HG02571 (cell line): Measurements from ENCODE around the gene SP6.
A peak's percentile ranks its signal among the peaks of the same experiment; 100 is the strongest.

ENCODE experiments used
- ATAC-seq: cut with Tn5 transposase; IDR thresholded peaks from one replicate; pipeline ENCODE4 v1.9.1; 2021; ENCODE audit warnings: mild to moderate bottlenecking, moderate library complexity; ENCODE audit not compliant: unreplicated experiment

Gene SP6

GRCh38 chr17:47838636-47839035, 12.3 kb downstream of the SP6 start:
- no peak for ATAC-seq

DNA sequence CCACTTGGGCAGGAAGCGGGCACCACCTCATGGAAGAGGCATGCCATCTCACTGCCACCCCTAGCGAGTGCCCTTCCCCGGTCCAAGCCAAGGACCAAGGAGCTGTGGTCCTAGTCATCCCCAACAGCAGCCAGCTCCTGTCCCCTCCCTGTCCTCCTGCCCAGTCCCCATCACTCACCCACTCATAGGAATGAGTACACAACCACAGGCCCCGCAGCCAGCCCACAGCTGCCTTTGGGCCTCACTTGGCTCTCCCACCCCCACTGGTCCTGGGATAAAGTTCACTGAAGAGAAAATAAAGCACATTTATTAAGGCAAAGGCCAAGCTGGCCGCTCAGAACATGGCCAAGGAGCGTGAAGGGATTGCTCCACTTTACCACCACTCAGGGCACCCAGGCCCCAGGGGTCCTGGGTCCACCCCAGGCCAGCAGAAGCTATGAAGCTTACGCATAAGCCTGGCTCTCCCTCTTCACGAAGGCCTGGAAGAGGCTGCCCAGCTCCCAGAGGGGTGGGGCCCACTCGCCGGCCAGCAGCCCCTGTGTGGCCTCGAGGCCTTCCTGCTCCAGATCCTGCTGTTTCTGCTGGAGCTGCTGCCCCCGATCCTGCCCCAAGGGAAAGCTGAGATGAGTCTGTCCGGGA, 13.4 kb downstream of the SP6 start:
- ATAC-seq: no peak

GRCh38 chr17:47836601-47837000, 14.4 kb downstream of the SP6 start:
- no peak for ATAC-seq

DNA sequence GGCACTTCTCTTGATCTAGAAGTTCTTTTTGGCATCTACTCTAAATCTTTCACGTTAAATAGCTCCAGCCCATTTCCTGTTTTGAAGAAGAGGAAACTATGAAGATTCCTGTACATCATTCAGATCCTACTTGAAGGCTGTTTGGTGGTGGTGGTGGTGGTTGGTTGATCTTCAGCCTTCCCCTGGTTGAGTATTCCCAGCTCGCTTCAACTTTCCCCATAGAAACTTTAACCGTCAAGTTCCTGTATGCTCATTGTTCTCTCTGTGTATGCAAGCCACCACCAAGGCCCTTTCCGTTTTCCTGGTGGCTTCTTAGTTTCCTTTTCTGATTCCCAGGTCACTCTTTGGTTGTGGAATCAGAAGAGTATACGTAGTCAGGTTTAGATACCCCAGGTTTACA, 16.2 kb downstream of the SP6 start:
- no peak for ATAC-seq

DNA sequence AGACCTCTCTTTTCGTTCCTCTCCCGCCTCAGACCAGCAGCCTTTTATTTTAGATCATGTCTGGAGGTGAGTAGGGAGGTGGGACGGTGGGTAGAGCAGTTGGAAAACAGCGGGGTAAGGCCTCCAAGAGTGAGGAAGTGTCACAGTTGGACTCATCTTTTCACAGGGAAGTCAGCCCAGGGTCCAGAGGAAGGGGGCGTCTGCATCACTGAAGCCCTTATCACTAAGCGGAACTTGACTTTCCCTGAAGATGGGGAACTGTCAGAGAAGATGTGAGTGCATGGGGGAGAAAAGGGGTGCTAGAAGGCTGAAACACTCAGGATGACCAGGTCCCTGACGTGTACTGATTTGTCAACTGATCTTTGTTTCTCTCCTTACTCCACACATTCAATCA, 19.0 kb downstream of the SP6 start:
- no peak for ATAC-seq

GRCh38 chr17:47831003-47831933, 19.7 kb downstream of the SP6 start, which contains the start of the genes LRRC46 and MRPL10:
LRRC46 (plus strand) TSS chr17:47831670; CDS start chr17:47831990, 320 bp downstream.
MRPL10 (minus strand) TSS chr17:47831541; CDS start chr17:47831511, 30 bp downstream.
- ATAC-seq: peak; percentile 85

GRCh38 chr17:47830396-47831002, 20.5 kb downstream of the SP6 start:
- no peak for ATAC-seq

DNA sequence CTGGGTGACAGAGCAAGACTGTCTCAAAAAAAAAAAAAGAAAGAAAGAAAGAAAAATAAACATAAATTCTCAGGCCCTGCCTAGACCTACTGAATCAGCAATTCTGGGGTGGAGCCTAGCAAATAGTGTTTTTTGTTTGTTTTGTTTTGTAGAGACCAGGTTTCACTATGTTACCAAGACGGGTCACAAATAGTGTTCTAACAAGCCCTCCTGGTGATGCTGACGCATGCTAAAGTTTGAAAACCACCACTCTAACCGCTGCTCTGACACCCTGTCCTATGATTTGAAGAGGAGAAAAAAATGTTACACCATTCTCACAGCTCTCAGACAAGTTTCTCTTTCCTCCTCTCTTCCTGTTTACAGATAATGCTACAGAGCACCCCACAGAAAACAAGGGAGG, 21.1 kb downstream of the SP6 start:
- ATAC-seq: no peak

- no peak for ATAC-seq
These were observed 27.4 kb downstream of the SP6 start for GRCh38 chr17:47823519-47823918.

- no peak for ATAC-seq
These were observed 28.2 kb downstream of the SP6 start for GRCh38 chr17:47822785-47823184.

DNA sequence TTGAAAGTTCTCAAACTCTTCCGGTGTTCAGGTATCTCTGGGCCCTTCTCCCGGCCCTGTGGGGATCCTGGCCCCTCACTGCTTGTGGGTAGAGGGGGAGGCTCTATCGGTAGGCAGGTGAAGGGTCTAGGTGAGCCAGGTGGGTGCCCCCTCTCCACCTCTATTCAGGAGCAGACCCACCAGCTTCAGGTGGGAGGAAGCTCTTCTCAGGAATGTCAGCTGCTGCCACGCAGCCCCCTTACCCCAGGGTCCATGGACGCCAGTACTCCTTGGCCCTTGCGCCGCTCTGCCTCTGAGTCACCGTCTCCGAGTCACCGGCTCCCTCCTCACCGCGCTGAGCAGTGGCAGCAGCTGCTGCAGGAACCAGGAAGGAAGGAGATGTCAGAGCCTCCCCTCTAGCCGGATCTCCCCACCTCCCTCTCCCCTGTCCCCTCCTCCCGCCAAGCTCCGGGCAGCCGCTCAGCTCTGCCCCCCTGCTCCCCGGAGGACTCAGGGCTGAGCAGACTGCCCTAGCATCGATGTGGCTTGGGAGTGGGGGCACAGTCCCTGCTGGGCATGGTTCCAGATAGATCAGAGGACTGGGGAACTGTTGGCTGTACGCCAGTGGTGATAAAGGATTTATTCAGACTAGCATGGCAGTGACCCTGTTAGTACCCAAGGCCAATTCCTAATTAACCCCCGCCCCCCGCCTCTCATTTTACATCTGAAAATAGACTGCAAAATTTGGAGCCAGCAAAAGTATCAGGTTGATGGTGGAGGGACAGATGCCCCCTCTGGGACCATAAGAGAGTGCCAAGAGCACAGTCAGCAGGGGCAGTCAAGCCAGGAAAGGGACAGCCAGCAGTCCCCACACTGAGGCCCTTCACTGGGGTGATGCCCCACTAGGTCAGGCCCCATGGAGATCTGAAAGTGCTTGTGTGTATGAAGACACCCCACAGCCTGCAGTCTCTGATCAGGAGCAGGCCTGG, 29.3 kb downstream of the SP6 start, which contains the start of gene OSBPL7:
OSBPL7 (minus strand) TSS at position 371 of the 968 bp plus-strand sequence. CDS start 1,516 bp downstream, outside the sequence.
- ATAC-seq: peak; percentile 58

GRCh38 chr17:47821031-47821423, 29.9 kb downstream of the SP6 start:
- no peak for ATAC-seq

DNA sequence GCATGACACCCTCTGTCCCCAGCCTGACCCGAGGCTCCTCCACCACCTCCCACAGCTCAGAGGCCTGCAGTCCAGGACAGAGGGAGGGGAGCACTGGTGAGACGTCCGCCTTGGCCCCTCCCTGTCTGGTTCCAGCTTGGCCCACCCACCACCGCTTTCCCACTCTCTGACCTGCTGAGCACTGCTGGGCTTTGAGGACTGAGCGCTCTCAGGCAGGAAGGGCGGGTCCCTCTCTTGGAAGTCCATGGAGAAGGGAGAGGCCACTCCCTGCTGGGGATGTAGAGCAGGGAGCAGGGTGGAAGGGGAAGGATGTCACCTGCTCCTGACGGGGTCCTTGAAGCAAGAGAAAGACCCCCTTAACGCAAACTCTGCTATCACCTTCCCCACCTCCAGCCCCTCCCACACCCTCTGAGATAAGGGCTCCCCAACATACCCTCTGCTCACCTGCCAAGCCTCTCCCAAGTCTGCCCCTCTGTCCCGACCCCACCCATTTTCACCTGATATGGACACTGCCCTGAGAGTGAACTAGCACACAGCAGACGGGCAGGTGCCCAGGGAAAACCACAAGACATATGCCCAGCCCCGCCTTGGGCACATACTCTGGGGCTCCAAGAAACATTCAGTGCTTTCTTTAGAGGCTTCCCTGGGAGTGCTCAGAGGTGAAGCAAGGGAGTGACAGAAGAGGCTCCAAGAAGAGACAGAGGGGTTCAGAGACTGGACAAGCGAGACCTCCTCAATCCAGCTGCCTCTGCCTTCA, 30.8 kb downstream of the SP6 start:
- ATAC-seq: no peak

DNA sequence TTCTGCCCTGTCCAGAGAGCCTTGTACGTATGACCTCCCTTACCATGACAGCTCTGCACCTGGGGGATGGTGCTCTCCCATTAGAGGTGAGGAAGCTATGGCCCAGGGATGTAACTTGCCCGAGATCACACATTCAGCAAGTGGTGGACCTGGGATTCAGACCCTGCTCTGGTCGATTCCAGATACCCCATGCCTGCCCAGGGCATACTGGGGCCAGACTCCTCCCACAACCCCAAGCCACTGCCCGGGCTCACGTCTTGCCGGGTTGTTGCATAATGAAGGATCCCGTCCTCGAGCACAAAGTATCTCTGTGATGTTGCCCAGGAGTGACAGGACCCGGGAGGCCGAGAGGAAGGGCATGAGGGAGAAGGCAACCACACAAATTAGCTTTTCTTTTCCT, 31.5 kb downstream of the SP6 start:
- no peak for ATAC-seq

DNA sequence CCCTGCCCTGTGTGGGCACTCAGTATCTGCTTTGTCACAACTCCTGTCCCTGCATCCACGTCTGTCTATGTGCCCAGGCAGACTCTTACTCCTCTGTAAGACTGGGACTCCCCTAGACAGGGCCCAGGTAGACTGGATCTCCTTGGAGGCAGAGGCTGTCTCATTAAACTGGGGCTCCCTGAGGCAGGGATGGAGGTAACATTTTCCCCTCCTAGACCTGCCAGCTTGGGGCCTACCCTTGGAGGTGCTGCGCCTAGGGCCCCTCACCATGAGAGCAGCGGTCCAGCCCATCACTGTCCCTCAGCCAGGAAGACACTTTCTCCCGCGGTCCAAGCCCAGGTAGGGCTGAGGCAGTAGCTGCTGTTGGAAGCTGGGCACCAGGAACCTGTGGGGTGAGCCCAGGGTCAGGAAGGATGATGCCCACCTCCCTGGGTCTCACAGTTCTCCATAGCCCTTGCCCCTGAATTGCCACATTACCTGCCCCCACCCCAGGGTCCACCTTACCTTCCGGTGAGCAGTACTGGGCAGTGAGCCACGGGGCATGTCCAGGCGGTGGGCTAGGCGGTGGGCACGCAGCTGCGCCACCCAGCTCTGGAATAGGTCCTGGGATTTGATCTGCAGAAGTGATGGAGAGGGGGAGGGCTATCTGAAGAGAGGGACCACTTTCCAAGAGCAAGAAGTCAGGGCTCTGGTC, 32.8 kb downstream of the SP6 start:
- ATAC-seq: no peak

- ATAC-seq: no peak
These were observed 34.0 kb downstream of the SP6 start for GRCh38 chr17:47816947-47817346.

DNA sequence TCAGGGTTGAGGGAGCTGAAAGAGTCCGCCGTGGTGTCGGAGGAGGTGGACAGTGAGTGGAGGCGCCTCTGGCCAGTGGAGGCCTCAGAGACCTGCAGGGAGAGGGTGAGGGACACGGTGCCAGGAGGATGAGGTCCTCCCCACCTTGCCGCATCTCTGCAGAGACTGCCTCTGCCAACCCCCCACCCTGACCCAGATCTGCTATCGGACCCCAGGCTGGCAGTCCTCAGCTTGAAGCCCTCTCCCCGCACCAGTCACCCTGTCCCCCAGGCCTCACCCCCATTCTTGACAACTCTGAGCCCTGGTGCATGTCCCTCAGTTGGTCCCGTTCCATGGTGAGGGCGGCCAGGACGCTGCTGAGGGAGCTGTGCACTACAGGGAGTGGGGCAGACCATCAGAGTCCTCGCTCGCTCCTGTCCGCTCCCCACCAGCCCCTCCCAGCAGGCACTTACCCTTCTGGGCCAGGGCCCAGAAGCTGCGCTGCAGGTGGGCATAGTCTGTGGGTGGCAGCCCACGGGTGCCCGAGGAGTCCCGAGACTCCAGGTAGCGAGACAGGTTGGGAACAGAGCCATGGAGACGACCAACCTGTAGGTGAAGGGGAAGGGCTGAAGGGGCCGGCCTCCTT, 34.7 kb downstream of the SP6 start:
- ATAC-seq: no peak

DNA sequence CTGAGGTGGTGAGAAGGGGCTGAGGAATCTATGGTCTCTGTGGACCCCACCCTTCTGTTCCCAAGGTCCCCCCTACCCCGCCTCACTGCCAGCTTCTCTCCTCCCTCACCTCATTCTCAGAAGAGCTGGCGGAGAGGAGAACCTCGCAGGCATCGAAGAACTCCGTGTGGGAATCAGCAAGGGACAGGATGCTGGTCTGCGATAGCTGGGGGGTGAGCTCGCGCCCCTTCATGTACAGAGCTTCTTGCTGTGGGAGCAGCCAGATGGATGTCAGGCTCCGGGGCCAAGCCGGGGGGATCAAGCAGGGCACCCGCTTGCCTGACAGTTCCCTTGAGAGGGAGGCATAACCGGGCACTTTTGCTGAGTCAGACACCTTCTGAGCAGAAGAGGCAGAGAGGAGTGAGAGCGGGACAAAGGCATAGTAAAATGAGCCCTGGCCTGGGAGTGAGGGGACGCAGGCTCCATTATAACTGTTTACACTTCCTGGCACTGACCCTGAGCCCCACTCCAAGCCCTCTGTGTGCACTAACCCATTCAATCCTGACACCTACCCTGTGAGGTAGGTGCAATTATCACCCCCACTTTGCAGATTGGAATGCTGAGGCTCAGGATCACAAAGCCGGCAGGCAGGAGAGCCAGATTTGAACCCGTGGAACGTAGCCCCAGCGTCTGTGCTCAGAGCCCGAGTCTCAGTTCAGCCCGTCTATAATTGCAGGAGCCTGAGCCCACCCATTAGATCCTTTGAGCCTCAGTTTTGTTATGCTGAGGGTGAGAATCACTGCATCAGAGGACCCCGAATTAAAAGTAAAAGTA, 35.7 kb downstream of the SP6 start:
- ATAC-seq: no peak
